ENCODE results near the gene FAM43A. TPM values are rescaled to one million over a fixed set of nuclear protein-coding genes. Genes with fewer than 3 reads are reported as not detected.

Gene FAM43A
- total and polyA plus RNA-seq, 2 of the 8 experiments (the other 6 are each of a cell fraction or from before 2014, with no cell fraction given) = 2.3 to 2.6 TPM

GRCh38 chr3:194682694-194683310 lies 2.9 kb upstream of the FAM43A start:
- Histone ChIP-seq H3K18ac (ENCODE audit: extremely low read depth, low read length) (no peak overlapping the region), H3K4me2 (ENCODE audit: insufficient read depth in 1 of 2, low read depth in 2 of 2, low read length in 2 of 2) (no peak overlapping the region), H2BK5ac (ENCODE audit: low read depth, low read length) (no peak overlapping the region), H2BK12ac (ENCODE audit: low read depth, low read length) (no peak overlapping the region), H3K79me2 (ENCODE audit: control insufficient read depth in 1 of 2, insufficient read depth in 2 of 2, low read length in 2 of 2) (no peaks in the 10 kb centered on the region), H4K91ac (replicated peaks; ENCODE audit: insufficient read length, low read length) (peak overlapping the region; percentile 25), H3K56ac (replicated peaks; ENCODE audit: insufficient read length, low read depth, low read length) (no peak overlapping the region), H3K23me2 (ENCODE audit: low read depth, low read length) (peaks cover 19% of the 10 kb centered on the region; the same call in 1 of the 2 replicates), H2BK120ac (replicated peaks; ENCODE audit: low read depth, low read length) (no peak overlapping the region), H2BK15ac (ENCODE audit: low read length) (no peak overlapping the region), H3K27me3 (replicated peaks in 1 of 4; ENCODE audit: control insufficient read depth in 3 of 4, extremely low read depth in 1 of 4, insufficient read depth in 3 of 4, low read length in 3 of 4) (peaks cover 7 to 36% (median 29%) of the 10 kb centered on the region in 4 experiments), H4K5ac (ENCODE audit: insufficient read length, low read depth, low read length) (no peak overlapping the region), H3K79me1 (ENCODE audit: low read depth, low read length) (no peaks in the 10 kb centered on the region), H2AFZ (ENCODE audit: low read length) (no peak overlapping the region), H3K9ac (replicated peaks in 1 of 4; ENCODE audit: extremely low read depth in 1 of 4, low read depth in 3 of 4, low read length in 3 of 4) (no peak overlapping the region), H3K4me3 (ENCODE audit: extremely low read depth in 1 of 4, insufficient read depth in 2 of 4, low read depth in 3 of 4, low read length in 4 of 4) (no peak overlapping the region), H3K23ac (ENCODE audit: insufficient read length) (no peak overlapping the region), H3K9me3 (ENCODE audit: insufficient read depth in 2 of 2, low read depth in 1 of 2, low read length in 1 of 2) (no peaks in the 10 kb centered on the region), H4K20me1 (replicated peaks in 1 of 2; ENCODE audit: control insufficient read depth in 1 of 2, insufficient read depth in 2 of 2, low read length in 2 of 2) (peaks cover 0 to 5% of the 10 kb centered on the region in 2 experiments), H2BK20ac (ENCODE audit: low read length) (no peak overlapping the region), H3K4me1 (replicated peaks in 1 of 4; ENCODE audit: control insufficient read depth in 3 of 4, insufficient read depth in 4 of 4, low read length in 3 of 4) (peaks cover 0 to 10% (median 9%) of the 10 kb centered on the region in 4 experiments; a peak in 6 of 7 replicates), H4K8ac (ENCODE audit: extremely low read depth, insufficient read depth, low read length) (no peak overlapping the region), H3K36me3 (ENCODE audit: control insufficient read depth in 2 of 4, insufficient read depth in 4 of 4, low read length in 3 of 4) (no peaks in the 10 kb centered on the region), H2AK5ac (ENCODE audit: low read depth, low read length) (no peak overlapping the region), H3K14ac (ENCODE audit: insufficient read length) (no peak overlapping the region), H3K27ac (ENCODE audit: low read depth, low read length) (no peak overlapping the region), H3K4ac (replicated peaks; ENCODE audit: insufficient read length, low read depth, low read length) (no peak overlapping the region)
- ChIA-PET CTCF (ENCODE audit: partially characterized antibody) (interaction anchor here (0.6 to 9.3 kb wide), 97 partner anchors 12 to 588 kb away, joined by 3 to 110 read pairs (median 4); partner anchors contain the start of genes LSG1 and XXYLT1), POLR2A (ENCODE audit: partially characterized antibody) (interaction anchor here (1.2 to 1.5 kb wide), 3 partner anchors 10 to 588 kb away, joined by 3 to 4 read pairs (median 4); partner anchors contain the start of gene LSG1)
- WGBS, 2 experiments (ENCODE audit: extremely low coverage in 1 of 2, insufficient coverage in 1 of 2, insufficient read length in 1 of 2, insufficient replicate concordance in 2 of 2, low coverage in 1 of 2, low lambda C conversion rate in 2 of 2, missing lambda C conversion rate in 1 of 2) = 69% methylated on average over 14 of the region's 14 CpGs; no CpG with 5 or more reads in 1 of the 2 experiments
- FAIRE-seq (peak; percentile 92), DNase-seq (ENCODE audit: low read depth in 1 of 2, low spot score in 2 of 2) (peak; percentile 54 to 74)
- TF ChIP-seq KDM1A (IDR thresholded peaks at IDR 0.05; ENCODE audit: borderline replicate concordance, low read length) (no peak), RNF2 (IDR thresholded peaks at IDR 0.05; ENCODE audit: borderline replicate concordance, low read depth, low read length, missing control alignments, poor library complexity, severe bottlenecking) (no peak), SIN3A (conservative IDR thresholded peaks at IDR 0.05 in 1 of 2, IDR thresholded peaks at IDR 0.05 in 1 of 2; ENCODE audit: low read depth in 1 of 2, low read length in 2 of 2) (0 out of 4 replicates have a peak, but pooled peaks of 1 of the 2 experiments have one; percentile 49), EP300 (IDR thresholded peaks at IDR 0.05; ENCODE audit: borderline replicate concordance in 1 of 2, low read depth in 2 of 2, low read length in 2 of 2) (0 out of 3 replicates have a peak, but pooled peaks of 1 of the 2 experiments have one; percentile 14), RAD21 (IDR thresholded peaks at IDR 0.05 in 1 of 2, conservative IDR thresholded peaks at IDR 0.05 in 1 of 2; ENCODE audit: low read depth in 2 of 2, low read length in 2 of 2) (peak; percentile 95 to 99), ATF3 (IDR thresholded peaks at IDR 0.05; ENCODE audit: insufficient read depth, low read depth, low read length) (0 out of 2 replicates have a peak, but pooled peaks have one; percentile 13), RFX5 (IDR thresholded peaks at IDR 0.05; ENCODE audit: borderline replicate concordance, low read depth, low read length) (no peak)
